ENCODE measurements around the gene S100A4.
"Not testable (repeated sequence)": the region's sequence is repeated elsewhere in the genome, so short reads cannot be mapped to it uniquely, and the experiment has no call there.

S100A4 gene

GRCh38 chr1:153545067-153546055 is at the start of gene S100A4:
TSS of gene S100A4 (minus strand) at chr1:153545806. CDS start at chr1:153544794, 1,012 bp downstream.
- peak; percentile 73 to 92 for DNase-seq (ENCODE audit: low spot score in 2 of 2)
- Mint-ChIP-seq H3K9me3 (no peaks in the 10 kb centered on the region), H3K4me3 (peak within 1 kb of the TSS; percentile 99), H3K36me3 (peaks cover 54% of the 10 kb centered on the region), H3K4me1 (peaks cover 86% of the 10 kb centered on the region), H3K27ac (peak within 1 kb of the TSS; percentile 98)
- peak; percentile 87 for ATAC-seq

GRCh38 chr1:153592748-153593147 is 47.1 kb upstream of the S100A4 start:
- Mint-ChIP-seq H3K4me1 (peaks cover 10% of the 10 kb centered on the region), H3K36me3 (no peaks in the 10 kb centered on the region), H3K27ac (no peak overlapping the region), H3K4me3 (no peak overlapping the region), H3K9me3 (no peaks in the 10 kb centered on the region)
- no peak for DNase-seq (ENCODE audit: low spot score in 2 of 2)
- ATAC-seq: no peak

- DNase-seq (ENCODE audit: low spot score in 2 of 2) (no peak), ATAC-seq (no peak)
- Mint-ChIP-seq H3K36me3 (no peaks in the 10 kb centered on the region), H3K4me3 (no peak overlapping the region), H3K4me1 (no peaks in the 10 kb centered on the region), H3K27ac (no peak overlapping the region), H3K9me3 (no peaks in the 10 kb centered on the region)
Observed at GRCh38 chr1:153588482-153588881, 42.9 kb upstream of the S100A4 start.

- H3K4me1 Mint-ChIP-seq; DNase-seq (ENCODE audit: low spot score in 2 of 2); ATAC-seq; H3K4me3 Mint-ChIP-seq; H3K9me3 Mint-ChIP-seq; H3K36me3 Mint-ChIP-seq; H3K27ac Mint-ChIP-seq: not testable (repeated sequence)
Observed at GRCh38 chr1:153588033-153588432, 42.4 kb upstream of the S100A4 start.

GRCh38 chr1:153587314-153587713 is 41.7 kb upstream of the S100A4 start:
- no peak overlapping the region for H3K27ac Mint-ChIP-seq
- ATAC-seq: no peak
- no peak for DNase-seq (ENCODE audit: low spot score in 2 of 2)
- H3K36me3 Mint-ChIP-seq: no peaks in the 10 kb centered on the region
- no peak overlapping the region for H3K4me3 Mint-ChIP-seq
- H3K9me3 Mint-ChIP-seq: no peaks in the 10 kb centered on the region
- H3K4me1 Mint-ChIP-seq: no peaks in the 10 kb centered on the region

- Mint-ChIP-seq H3K9me3 (no peaks in the 10 kb centered on the region), H3K4me3 (no peak overlapping the region), H3K27ac (no peak overlapping the region), H3K36me3 (no peaks in the 10 kb centered on the region), H3K4me1 (no peaks in the 10 kb centered on the region)
- ATAC-seq: no peak
- DNase-seq (ENCODE audit: low spot score in 2 of 2): no peak
Observed at GRCh38 chr1:153586347-153586746, 40.7 kb upstream of the S100A4 start.

GRCh38 chr1:153585006-153585405 is 39.4 kb upstream of the S100A4 start:
- H3K27ac Mint-ChIP-seq: no peak overlapping the region
- ATAC-seq (no peak), DNase-seq (ENCODE audit: low spot score in 2 of 2) (no peak)
- H3K4me1 Mint-ChIP-seq: no peaks in the 10 kb centered on the region
- H3K4me3 Mint-ChIP-seq: no peak overlapping the region
- no peaks in the 10 kb centered on the region for H3K9me3 Mint-ChIP-seq
- H3K36me3 Mint-ChIP-seq: no peaks in the 10 kb centered on the region

- no peak for ATAC-seq
- Mint-ChIP-seq H3K9me3 (no peaks in the 10 kb centered on the region), H3K4me3 (no peak overlapping the region)
Observed at GRCh38 chr1:153583976-153584375, 38.4 kb upstream of the S100A4 start.

GRCh38 chr1:153583514-153583913 is 37.9 kb upstream of the S100A4 start:
- ATAC-seq; H3K4me3 Mint-ChIP-seq; H3K9me3 Mint-ChIP-seq; H3K36me3 Mint-ChIP-seq; H3K27ac Mint-ChIP-seq; H3K4me1 Mint-ChIP-seq; DNase-seq (ENCODE audit: low spot score in 2 of 2): not testable (repeated sequence)

More at GRCh38 chr1:153583976-153584375, 38.4 kb upstream of the S100A4 start:
- no peak for DNase-seq (ENCODE audit: low spot score in 2 of 2)
- Mint-ChIP-seq H3K4me1 (no peaks in the 10 kb centered on the region), H3K27ac (no peak overlapping the region), H3K36me3 (no peaks in the 10 kb centered on the region)

GRCh38 chr1:153582836-153583235 is 37.2 kb upstream of the S100A4 start:
- H3K36me3 Mint-ChIP-seq; H3K27ac Mint-ChIP-seq; H3K4me1 Mint-ChIP-seq; ATAC-seq; H3K4me3 Mint-ChIP-seq; H3K9me3 Mint-ChIP-seq; DNase-seq (ENCODE audit: low spot score in 2 of 2): not testable (repeated sequence)

- no peak for ATAC-seq
- Mint-ChIP-seq H3K4me1 (peaks cover 10% of the 10 kb centered on the region), H3K36me3 (no peaks in the 10 kb centered on the region), H3K4me3 (no peak overlapping the region), H3K9me3 (no peaks in the 10 kb centered on the region), H3K27ac (no peak overlapping the region)
- DNase-seq (ENCODE audit: low spot score in 2 of 2): no peak
Observed at GRCh38 chr1:153578936-153579335, 33.3 kb upstream of the S100A4 start.

- H3K9me3 Mint-ChIP-seq: no peaks in the 10 kb centered on the region
- ATAC-seq (no peak), DNase-seq (ENCODE audit: low spot score in 2 of 2) (no peak)
- H3K4me1 Mint-ChIP-seq: peaks cover 10% of the 10 kb centered on the region
- H3K4me3 Mint-ChIP-seq: no peak overlapping the region
- H3K27ac Mint-ChIP-seq: no peak overlapping the region
- no peaks in the 10 kb centered on the region for H3K36me3 Mint-ChIP-seq
Observed at GRCh38 chr1:153578490-153578889, 32.9 kb upstream of the S100A4 start.

GRCh38 chr1:153577624-153578051 is 32.0 kb upstream of the S100A4 start:
- ATAC-seq: no peak
- no peak for DNase-seq (ENCODE audit: low spot score in 2 of 2)
- Mint-ChIP-seq H3K9me3 (no peaks in the 10 kb centered on the region), H3K4me3 (no peak overlapping the region), H3K4me1 (peaks cover 16% of the 10 kb centered on the region), H3K36me3 (no peaks in the 10 kb centered on the region), H3K27ac (peak overlapping the region; percentile 12)

GRCh38 chr1:153577138-153577537 is 31.5 kb upstream of the S100A4 start:
- DNase-seq (ENCODE audit: low spot score in 2 of 2) (no peak), ATAC-seq (no peak)
- Mint-ChIP-seq H3K9me3 (no peaks in the 10 kb centered on the region), H3K27ac (no peak overlapping the region), H3K36me3 (no peaks in the 10 kb centered on the region), H3K4me1 (peaks cover 21% of the 10 kb centered on the region), H3K4me3 (no peak overlapping the region)

- H3K9me3 Mint-ChIP-seq; H3K36me3 Mint-ChIP-seq; H3K27ac Mint-ChIP-seq; H3K4me3 Mint-ChIP-seq; ATAC-seq; DNase-seq (ENCODE audit: low spot score in 2 of 2): not testable (repeated sequence)
- H3K4me1 Mint-ChIP-seq: peaks cover 29% of the 10 kb centered on the region
Observed at GRCh38 chr1:153575497-153575896, 29.9 kb upstream of the S100A4 start.

GRCh38 chr1:153575081-153575491 is 29.5 kb upstream of the S100A4 start:
- DNase-seq (ENCODE audit: low spot score in 2 of 2); H3K9me3 Mint-ChIP-seq; H3K36me3 Mint-ChIP-seq; ATAC-seq; H3K4me3 Mint-ChIP-seq; H3K27ac Mint-ChIP-seq: not testable (repeated sequence)
- H3K4me1 Mint-ChIP-seq: peaks cover 29% of the 10 kb centered on the region

Data from stimulated activated effector memory CD8-positive, alpha-beta T cell treated with anti-CD3 and anti-CD28 coated beads, Interleukin-12 subunit alpha, Interleukin-12 subunit beta, amount 100 ng/mL, for 72 hours (primary cell).